ENCODE results near the gene RIPPLY3.

DNA sequence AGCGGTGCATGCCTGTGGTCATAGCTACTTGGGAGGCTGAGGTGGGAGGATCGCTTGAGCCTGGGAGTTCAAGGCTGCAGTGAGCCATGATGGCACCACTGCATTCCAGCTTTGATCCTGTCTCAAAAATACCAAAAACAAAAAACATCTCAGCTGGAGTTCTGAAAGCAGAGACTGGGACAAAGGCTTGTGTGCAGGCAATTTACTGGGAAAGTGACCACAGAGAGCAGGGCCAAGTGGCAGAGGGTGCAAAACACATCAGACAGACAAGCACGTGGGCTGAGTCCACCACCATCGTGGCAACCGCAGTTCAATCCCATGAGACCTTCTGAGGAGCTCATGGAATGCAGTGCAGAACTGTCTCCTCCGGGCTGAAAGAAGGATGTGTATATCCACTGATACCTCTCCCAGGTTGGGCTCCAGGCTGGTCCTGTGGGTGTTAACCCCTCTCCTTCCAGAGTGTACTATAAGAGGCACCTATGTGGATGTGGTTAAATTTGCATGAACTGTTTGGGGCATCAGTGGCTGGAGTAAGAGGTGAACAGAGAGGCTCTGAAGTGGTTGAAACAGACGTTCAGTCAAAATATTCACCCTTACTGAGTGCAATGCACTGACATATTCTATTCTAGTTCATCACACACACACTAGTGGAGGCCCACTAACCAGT, 55.6 kb downstream of the RIPPLY3 start:
- TF ChIP-seq, protein P1, sequence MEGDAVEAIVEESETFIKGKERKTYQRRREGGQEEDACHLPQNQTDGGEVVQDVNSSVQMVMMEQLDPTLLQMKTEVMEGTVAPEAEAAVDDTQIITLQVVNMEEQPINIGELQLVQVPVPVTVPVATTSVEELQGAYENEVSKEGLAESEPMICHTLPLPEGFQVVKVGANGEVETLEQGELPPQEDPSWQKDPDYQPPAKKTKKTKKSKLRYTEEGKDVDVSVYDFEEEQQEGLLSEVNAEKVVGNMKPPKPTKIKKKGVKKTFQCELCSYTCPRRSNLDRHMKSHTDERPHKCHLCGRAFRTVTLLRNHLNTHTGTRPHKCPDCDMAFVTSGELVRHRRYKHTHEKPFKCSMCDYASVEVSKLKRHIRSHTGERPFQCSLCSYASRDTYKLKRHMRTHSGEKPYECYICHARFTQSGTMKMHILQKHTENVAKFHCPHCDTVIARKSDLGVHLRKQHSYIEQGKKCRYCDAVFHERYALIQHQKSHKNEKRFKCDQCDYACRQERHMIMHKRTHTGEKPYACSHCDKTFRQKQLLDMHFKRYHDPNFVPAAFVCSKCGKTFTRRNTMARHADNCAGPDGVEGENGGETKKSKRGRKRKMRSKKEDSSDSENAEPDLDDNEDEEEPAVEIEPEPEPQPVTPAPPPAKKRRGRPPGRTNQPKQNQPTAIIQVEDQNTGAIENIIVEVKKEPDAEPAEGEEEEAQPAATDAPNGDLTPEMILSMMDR (IDR thresholded peaks at IDR 0.05), result no peak
- no peak for TF ChIP-seq POLR2A (IDR thresholded peaks at IDR 0.05)
